GM23338 (cell line): ENCODE data around the gene SOX30. TPM values are rescaled to one million over a fixed set of nuclear protein-coding genes. Genes with fewer than 3 reads are reported as not detected.

ENCODE experiments used
- ATAC-seq: fragments of 200-7000 bp; cut with Tn5 transposase; 3 replicates; pipeline ENCODE4 v1.9.1; 2020
- DNase-seq: peaks from one replicate; pipeline ENCODE4 v3.0.0-alpha.2; 2015; ENCODE audit warnings: low spot score
- H2AFZ ChIP-seq: fragments of 200-600 bp; sonication (generic); 2 replicates; pipeline ENCODE4 v1.8.0; 2016; ENCODE audit warnings: antibody characterized with exemption, mild to moderate bottlenecking, moderate library complexity
- H3F3A ChIP-seq: fragments of 200-600 bp; sonication (generic); replicated peaks from 2 replicates; pipeline ENCODE4 v1.8.0; 2017; ENCODE audit warnings: antibody characterized with exemption, mixed run types, low read depth
- H3K27ac ChIP-seq: fragments of 200-600 bp; sonication (generic); 2 replicates; pipeline ENCODE4 v1.6.1; 2016; ENCODE audit warnings: low read depth
- H3K27me3 ChIP-seq: fragments of 200-600 bp; sonication (generic); 2 replicates; pipeline ENCODE4 v1.8.0; 2016; ENCODE audit warnings: mild to moderate bottlenecking, mixed run types, moderate library complexity; ENCODE audit not compliant: insufficient read depth
- H3K36me3 ChIP-seq: fragments of 200-600 bp; sonication (generic); 2 replicates; pipeline ENCODE4 v1.8.0; 2016; ENCODE audit warnings: mild to moderate bottlenecking; ENCODE audit not compliant: insufficient read depth
- H3K4me1 ChIP-seq: fragments of 200-600 bp; sonication (generic); 2 replicates; pipeline ENCODE4 v1.8.0; 2016; ENCODE audit warnings: mild to moderate bottlenecking, moderate library complexity; ENCODE audit not compliant: insufficient read depth
- H3K4me2 ChIP-seq: fragments of 200-600 bp; sonication (generic); 2 replicates; pipeline ENCODE4 v1.7.1; 2017; ENCODE audit warnings: mixed run types
- H3K4me3 ChIP-seq: fragments of 200-600 bp; sonication (generic); 2 replicates; pipeline ENCODE4 v1.6.1; 2016; ENCODE audit warnings: mixed run types
- H3K79me2 ChIP-seq: fragments of 200-600 bp; sonication (generic); replicated peaks from 2 replicates; pipeline ENCODE4 v1.8.0; 2017; ENCODE audit warnings: mild to moderate bottlenecking; ENCODE audit not compliant: insufficient read depth
- H3K9me2 ChIP-seq: fragments of 200-600 bp; sonication (generic); 2 replicates; pipeline ENCODE4 v1.8.0; 2017; ENCODE audit not compliant: insufficient read depth
- H4K20me1 ChIP-seq: fragments of 200-600 bp; sonication (generic); replicated peaks from 2 replicates; pipeline ENCODE4 v1.8.0; 2017; ENCODE audit warnings: mild to moderate bottlenecking; ENCODE audit not compliant: insufficient read depth
- H3K27ac Mint-ChIP-seq: 2 replicates; pipeline ENCODE4 v1.8.0; 2020; ENCODE audit warnings: inconsistent platforms, mild to moderate bottlenecking, moderate library complexity, mixed read lengths
- H3K27me3 Mint-ChIP-seq: 3 replicates; pipeline ENCODE4 v1.8.0; 2022; ENCODE audit warnings: low read depth, mild to moderate bottlenecking, moderate library complexity, mixed read lengths, inconsistent platforms; ENCODE audit not compliant: insufficient read depth, poor library complexity
- H3K36me3 Mint-ChIP-seq: 3 replicates; pipeline ENCODE4 v1.8.0; 2021; ENCODE audit warnings: low read depth, mild to moderate bottlenecking, inconsistent platforms, moderate library complexity, mixed read lengths
- H3K4me1 Mint-ChIP-seq: 3 replicates; pipeline ENCODE4 v1.8.0; 2020; ENCODE audit warnings: mild to moderate bottlenecking, inconsistent platforms, mixed read lengths
- H3K4me3 Mint-ChIP-seq: 3 replicates; pipeline ENCODE4 v1.8.0; 2021; ENCODE audit warnings: moderate library complexity, mild to moderate bottlenecking, inconsistent platforms, mixed read lengths
- H3K9me3 Mint-ChIP-seq: 3 replicates; pipeline ENCODE4 v1.8.0; 2020; ENCODE audit warnings: moderate library complexity, mild to moderate bottlenecking, inconsistent platforms, mixed read lengths
- CREB1 ChIP-seq: fragments of 250-450 bp; sonication (Bioruptor Pico); IDR thresholded peaks from 2 replicates; pipeline ENCODE4 v1.5.0; 2020; ENCODE audit warnings: low read depth, mild to moderate bottlenecking, moderate library complexity
- EZH2 ChIP-seq: fragments of 200-600 bp; sonication (generic); IDR thresholded peaks from one replicate; pipeline ENCODE4 v1.8.0; 2017; ENCODE audit warnings: antibody characterized with exemption, mild to moderate bottlenecking, low read depth; ENCODE audit not compliant: unreplicated experiment
- EZH2phosphoT487 ChIP-seq: fragments of 200-600 bp; sonication (generic); IDR thresholded peaks from one replicate; pipeline ENCODE4 v1.8.1; 2018; ENCODE audit warnings: antibody characterized with exemption; ENCODE audit not compliant: unreplicated experiment
- JUNB ChIP-seq: IDR thresholded peaks from one replicate; pipeline ENCODE4 v1.6.1; 2016; ENCODE audit warnings: antibody characterized with exemption; ENCODE audit not compliant: unreplicated experiment
- NANOG ChIP-seq: IDR thresholded peaks from 2 replicates; pipeline ENCODE4 v1.6.1; 2016; ENCODE audit warnings: antibody characterized with exemption, borderline replicate concordance
- POLR2AphosphoS5 ChIP-seq: IDR thresholded peaks from 2 replicates; pipeline ENCODE4 v1.6.1; 2016; ENCODE audit warnings: antibody characterized with exemption, low read depth
- STAT1 ChIP-seq: IDR thresholded peaks from one replicate; pipeline ENCODE4 v1.6.1; 2016; ENCODE audit warnings: antibody characterized with exemption; ENCODE audit not compliant: unreplicated experiment
- ZNF114 ChIP-seq: fragments of 250-450 bp; sonication (Bioruptor Pico); IDR thresholded peaks from 2 replicates; pipeline ENCODE4 v1.5.0; 2020; ENCODE audit warnings: mild to moderate bottlenecking, moderate library complexity
- ZNF331 ChIP-seq: fragments of 250-450 bp; sonication (Bioruptor Pico); IDR thresholded peaks from 2 replicates; pipeline ENCODE4 v1.5.0; 2020; ENCODE audit warnings: low read depth, mild to moderate bottlenecking, moderate library complexity
- polyA plus RNA-seq: library from polyadenylated mRNA; unstranded; fragments of >200 nt; fragmentation: Nextera tagmentation; extraction: Ambion mirVana; gene quantifications from 2 replicates; pipeline ENCODE4 v1.2.1, GENCODE V29; 2016
- total RNA-seq: library from RNA; depleted of rRNA; stranded (reverse); fragments of >200 nt; shearing (Covaris generic); gene quantifications from 2 replicates; pipeline ENCODE4 v1.2.3, GENCODE V29; 2014
- TF ChIP-seq, protein P1 (sequence below): IDR thresholded peaks from one replicate; pipeline ENCODE4 v1.6.1; 2018; ENCODE audit warnings: antibody characterized with exemption; ENCODE audit not compliant: unreplicated experiment
- TF ChIP-seq, protein P2 (sequence below): IDR thresholded peaks from 2 replicates; pipeline ENCODE4 v1.6.1; 2016; ENCODE audit warnings: antibody characterized with exemption
- TF ChIP-seq, protein P3 (sequence below), 2 experiments: fragments of 200-600 bp in 1 of 2; sonication (generic) in 1 of 2; conservative IDR thresholded peaks; 2 replicates each; pipeline versions ENCODE4 v1.5.1 to v1.6.1; 2016 to 2017; ENCODE audit warnings: antibody characterized with exemption in 2 of 2, low read depth in 2 of 2, mild to moderate bottlenecking in 2 of 2, moderate library complexity in 1 of 2

Gene SOX30
- total and polyA plus RNA-seq, 2 experiments from 2014 or later: 0.47 to 1.3 TPM

DNA sequence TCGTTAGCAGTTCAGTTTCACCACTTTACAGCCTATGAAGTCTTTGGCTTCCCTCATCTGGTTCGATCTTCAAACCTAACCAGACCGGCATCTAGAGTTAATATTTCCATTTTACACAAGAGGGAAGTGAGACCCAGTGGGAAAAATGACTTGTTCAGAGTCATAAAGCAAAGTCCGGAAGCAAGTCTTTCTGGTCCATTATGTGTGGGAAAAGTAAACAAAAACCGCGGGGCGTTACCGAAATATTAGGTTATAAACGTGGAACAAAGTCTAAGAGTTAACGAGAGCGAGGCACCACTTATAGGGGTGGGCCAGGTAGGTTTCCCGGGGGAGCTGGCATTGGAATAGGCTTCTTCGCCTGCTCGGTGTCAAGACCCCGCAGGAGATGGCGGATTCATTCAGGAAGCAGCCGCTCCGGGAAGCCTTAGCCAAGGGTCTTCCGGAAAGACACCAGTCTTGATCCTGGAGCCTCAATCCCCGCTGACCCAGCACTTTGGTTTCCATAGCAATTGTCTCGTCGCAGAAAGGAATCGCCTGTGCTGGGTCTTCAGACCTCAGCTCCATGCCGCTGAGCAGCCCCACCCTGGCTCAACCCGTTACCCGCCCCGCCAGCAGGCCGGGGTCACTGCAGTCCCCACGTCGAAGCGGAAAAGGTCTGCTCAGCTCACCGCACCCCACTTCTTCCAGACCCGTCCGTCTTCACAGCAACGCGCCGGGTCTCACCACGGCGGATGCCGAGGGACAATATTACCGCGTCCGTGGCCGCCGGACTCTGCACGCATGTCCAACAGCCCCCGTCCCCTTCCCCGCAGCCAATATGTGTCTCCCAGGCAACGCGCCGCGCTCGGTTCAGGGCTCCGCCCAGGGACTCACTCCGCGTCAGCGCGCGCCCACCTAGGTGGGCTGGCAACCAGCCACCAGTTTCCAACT is 18.7 kb upstream of the SOX30 start, which contains the start of gene C5orf52:
TSS of gene C5orf52 (plus strand) at position 872 of the 930 bp plus-strand sequence. CDS start 82 bp downstream, outside the sequence.
- peak; percentile 69 for DNase-seq
- TF ChIP-seq CREB1 (CRISPR knock-in tag) (no peak; the same call in 1 of the 2 replicates), POLR2AphosphoS5 (no peak), JUNB (no peak), EZH2 (peak; percentile 36)
- Mint-ChIP-seq H3K4me3 (peak within 1 kb of the TSS; percentile 94), H3K27me3 (peaks cover 34% of the 10 kb centered on the region), H3K36me3 (no peaks in the 10 kb centered on the region), H3K4me1 (peaks cover 13% of the 10 kb centered on the region), H3K9me3 (no peaks in the 10 kb centered on the region), H3K27ac (no peak within 1 kb of the TSS)
- Histone ChIP-seq H3K36me3 (no peaks in the 10 kb centered on the region), H3K4me3 (peak within 1 kb of the TSS; percentile 81), H3K27ac (no peak within 1 kb of the TSS), H3K4me2 (peak within 1 kb of the TSS; percentile 90), H4K20me1 (no peaks in the 10 kb centered on the region), H3K4me1 (peaks cover 6% of the 10 kb centered on the region; the same call in 1 of the 2 replicates), H3K9me2 (no peaks in the 10 kb centered on the region), H3F3A (no peaks in the 10 kb centered on the region), H2AFZ (peak within 1 kb of the TSS; percentile 98), H3K27me3 (peaks cover 42% of the 10 kb centered on the region), H3K79me2 (no peaks in the 10 kb centered on the region)
- peak; percentile 86 for ATAC-seq

DNA sequence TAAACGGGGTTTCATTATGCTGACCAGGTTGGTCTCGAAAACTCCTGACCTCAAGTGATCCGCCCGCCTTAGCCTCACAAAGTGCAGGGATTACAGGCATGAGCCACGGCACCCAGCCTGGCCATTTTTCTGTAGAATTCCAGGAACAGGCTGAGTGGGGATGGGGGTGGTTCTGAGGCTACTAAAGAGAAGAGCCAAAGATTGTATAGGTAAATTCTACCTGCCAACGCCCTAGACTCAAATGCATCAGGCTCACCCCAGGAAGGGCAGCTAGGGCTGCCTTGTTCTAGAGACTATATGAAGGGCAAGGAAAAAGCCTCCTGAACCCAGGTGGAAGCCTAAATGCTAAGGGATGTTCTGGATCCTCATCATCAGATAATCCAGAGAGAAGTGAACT is 17.5 kb upstream of the SOX30 start:
- H3K9me3 Mint-ChIP-seq: peaks cover 4% of the 10 kb centered on the region; the same call in 1 of the 3 replicates
- H3K27me3 Mint-ChIP-seq: peaks cover 34% of the 10 kb centered on the region
- H3K4me3 Mint-ChIP-seq: peak overlapping the region; percentile 94
- no peaks in the 10 kb centered on the region for H4K20me1 ChIP-seq
- H2AFZ ChIP-seq: no peak overlapping the region
- no peaks in the 10 kb centered on the region for H3F3A ChIP-seq
- H3K4me1 Mint-ChIP-seq: peaks cover 13% of the 10 kb centered on the region
- H3K79me2 ChIP-seq: no peaks in the 10 kb centered on the region
- peaks cover 42% of the 10 kb centered on the region for H3K27me3 ChIP-seq
- no peak overlapping the region for H3K27ac Mint-ChIP-seq
- H3K36me3 Mint-ChIP-seq: no peaks in the 10 kb centered on the region
- H3K9me2 ChIP-seq: no peaks in the 10 kb centered on the region
- no peak for DNase-seq
- H3K27ac ChIP-seq: no peak overlapping the region
- H3K4me1 ChIP-seq: peaks cover 6% of the 10 kb centered on the region; the same call in 1 of the 2 replicates
- no peaks in the 10 kb centered on the region for H3K36me3 ChIP-seq
- no peak overlapping the region; the same call in 1 of the 2 replicates for H3K4me3 ChIP-seq
- no peak overlapping the region for H3K4me2 ChIP-seq
- ATAC-seq: no peak
- TF ChIP-seq, protein P1, sequence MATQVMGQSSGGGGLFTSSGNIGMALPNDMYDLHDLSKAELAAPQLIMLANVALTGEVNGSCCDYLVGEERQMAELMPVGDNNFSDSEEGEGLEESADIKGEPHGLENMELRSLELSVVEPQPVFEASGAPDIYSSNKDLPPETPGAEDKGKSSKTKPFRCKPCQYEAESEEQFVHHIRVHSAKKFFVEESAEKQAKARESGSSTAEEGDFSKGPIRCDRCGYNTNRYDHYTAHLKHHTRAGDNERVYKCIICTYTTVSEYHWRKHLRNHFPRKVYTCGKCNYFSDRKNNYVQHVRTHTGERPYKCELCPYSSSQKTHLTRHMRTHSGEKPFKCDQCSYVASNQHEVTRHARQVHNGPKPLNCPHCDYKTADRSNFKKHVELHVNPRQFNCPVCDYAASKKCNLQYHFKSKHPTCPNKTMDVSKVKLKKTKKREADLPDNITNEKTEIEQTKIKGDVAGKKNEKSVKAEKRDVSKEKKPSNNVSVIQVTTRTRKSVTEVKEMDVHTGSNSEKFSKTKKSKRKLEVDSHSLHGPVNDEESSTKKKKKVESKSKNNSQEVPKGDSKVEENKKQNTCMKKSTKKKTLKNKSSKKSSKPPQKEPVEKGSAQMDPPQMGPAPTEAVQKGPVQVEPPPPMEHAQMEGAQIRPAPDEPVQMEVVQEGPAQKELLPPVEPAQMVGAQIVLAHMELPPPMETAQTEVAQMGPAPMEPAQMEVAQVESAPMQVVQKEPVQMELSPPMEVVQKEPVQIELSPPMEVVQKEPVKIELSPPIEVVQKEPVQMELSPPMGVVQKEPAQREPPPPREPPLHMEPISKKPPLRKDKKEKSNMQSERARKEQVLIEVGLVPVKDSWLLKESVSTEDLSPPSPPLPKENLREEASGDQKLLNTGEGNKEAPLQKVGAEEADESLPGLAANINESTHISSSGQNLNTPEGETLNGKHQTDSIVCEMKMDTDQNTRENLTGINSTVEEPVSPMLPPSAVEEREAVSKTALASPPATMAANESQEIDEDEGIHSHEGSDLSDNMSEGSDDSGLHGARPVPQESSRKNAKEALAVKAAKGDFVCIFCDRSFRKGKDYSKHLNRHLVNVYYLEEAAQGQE: no peak
- TF ChIP-seq NANOG (no peak), CREB1 (CRISPR knock-in tag) (no peak), EZH2phosphoT487 (no peak), ZNF331 (CRISPR knock-in tag) (no peak), JUNB (no peak), STAT1 (no peak), ZNF114 (CRISPR knock-in tag) (no peak)
- TF ChIP-seq, protein P2, sequence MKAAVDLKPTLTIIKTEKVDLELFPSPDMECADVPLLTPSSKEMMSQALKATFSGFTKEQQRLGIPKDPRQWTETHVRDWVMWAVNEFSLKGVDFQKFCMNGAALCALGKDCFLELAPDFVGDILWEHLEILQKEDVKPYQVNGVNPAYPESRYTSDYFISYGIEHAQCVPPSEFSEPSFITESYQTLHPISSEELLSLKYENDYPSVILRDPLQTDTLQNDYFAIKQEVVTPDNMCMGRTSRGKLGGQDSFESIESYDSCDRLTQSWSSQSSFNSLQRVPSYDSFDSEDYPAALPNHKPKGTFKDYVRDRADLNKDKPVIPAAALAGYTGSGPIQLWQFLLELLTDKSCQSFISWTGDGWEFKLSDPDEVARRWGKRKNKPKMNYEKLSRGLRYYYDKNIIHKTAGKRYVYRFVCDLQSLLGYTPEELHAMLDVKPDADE: no peak
- TF ChIP-seq, protein P3, sequence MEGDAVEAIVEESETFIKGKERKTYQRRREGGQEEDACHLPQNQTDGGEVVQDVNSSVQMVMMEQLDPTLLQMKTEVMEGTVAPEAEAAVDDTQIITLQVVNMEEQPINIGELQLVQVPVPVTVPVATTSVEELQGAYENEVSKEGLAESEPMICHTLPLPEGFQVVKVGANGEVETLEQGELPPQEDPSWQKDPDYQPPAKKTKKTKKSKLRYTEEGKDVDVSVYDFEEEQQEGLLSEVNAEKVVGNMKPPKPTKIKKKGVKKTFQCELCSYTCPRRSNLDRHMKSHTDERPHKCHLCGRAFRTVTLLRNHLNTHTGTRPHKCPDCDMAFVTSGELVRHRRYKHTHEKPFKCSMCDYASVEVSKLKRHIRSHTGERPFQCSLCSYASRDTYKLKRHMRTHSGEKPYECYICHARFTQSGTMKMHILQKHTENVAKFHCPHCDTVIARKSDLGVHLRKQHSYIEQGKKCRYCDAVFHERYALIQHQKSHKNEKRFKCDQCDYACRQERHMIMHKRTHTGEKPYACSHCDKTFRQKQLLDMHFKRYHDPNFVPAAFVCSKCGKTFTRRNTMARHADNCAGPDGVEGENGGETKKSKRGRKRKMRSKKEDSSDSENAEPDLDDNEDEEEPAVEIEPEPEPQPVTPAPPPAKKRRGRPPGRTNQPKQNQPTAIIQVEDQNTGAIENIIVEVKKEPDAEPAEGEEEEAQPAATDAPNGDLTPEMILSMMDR (conservative IDR thresholded peaks at IDR 0.05; ENCODE audit: low read depth in 2 of 2): no peak
